HepG2 (cell line): ENCODE results near the gene DUSP7. TPM values are rescaled to one million over a fixed set of nuclear protein-coding genes. Genes with fewer than 3 reads are reported as not detected.

Experiments
- ATAC-seq: fragments of 200-7000 bp; cut with Tn5 transposase; 3 replicates; pipeline ENCODE4 v1.9.1; 2020; ENCODE audit warnings: mild to moderate bottlenecking, moderate library complexity
- BruUV-seq: library from RNA; stranded (reverse); fragments of 400-500 nt; replicated peaks from 2 replicates; lab custom pipeline; 2021; lab: Mats Ljungman, UMichigan
- CTCF ChIA-PET: fragments of 300-600 bp; formaldehyde crosslinking; extraction: SDS; loops from one replicate; lab custom pipeline; 2021; ENCODE audit warnings: low total read pairs, inconsistent platforms, low intra/inter-chr PET ratio; lab: Yijun Ruan, JAX
- POLR2A ChIA-PET: fragments of 350-600 bp; sonication (Branson Sonifier 250); formaldehyde crosslinking; loops from one replicate; lab custom pipeline; 2020; ENCODE audit warnings: antibody characterized with exemption, inconsistent platforms; lab: Yijun Ruan, JAX
- DNase-seq: peaks from one replicate; pipeline ENCODE4 v3.0.0-alpha.2; 2015; ENCODE audit warnings: low spot score
- FAIRE-seq: peaks from 3 replicates; lab custom pipeline; 2011; peaks lifted over from hg19 to GRCh38; lab: Jason Lieb, UNC
- H2AFZ ChIP-seq: one replicate; pipeline ENCODE4 v1.6.1; 2011; ENCODE audit warnings: low read length, inconsistent platforms
- H3K27ac ChIP-seq: fragments of 300-600 bp; 3 replicates; pipeline ENCODE4 v1.8.0; 2011; ENCODE audit warnings: mixed run types, mild to moderate bottlenecking, mixed read lengths, low read length, inconsistent platforms; ENCODE audit not compliant: insufficient read depth; ENCODE audit errors: extremely low read length
- H3K27me3 ChIP-seq, 2 experiments: fragments of 200-600 bp in 1 of 2; 2 replicates in 1 of 2; 3 replicates in 1 of 2; pipeline versions ENCODE4 v1.6.0 to v1.8.0; 2011; ENCODE audit warnings: low read length in 2 of 2, mild to moderate bottlenecking in 2 of 2, moderate library complexity in 2 of 2, inconsistent platforms in 1 of 2; ENCODE audit not compliant: insufficient read depth in 2 of 2, control insufficient read depth in 1 of 2
- H3K36me3 ChIP-seq, 2 experiments: fragments of 200-600 bp in 1 of 2; replicated peaks in 1 of 2; 2 replicates in 1 of 2; 3 replicates in 1 of 2; pipeline versions ENCODE4 v1.5.1 to v1.8.0; 2011; ENCODE audit warnings: low read length in 2 of 2, inconsistent platforms in 1 of 2; ENCODE audit not compliant: insufficient read depth in 2 of 2, control insufficient read depth in 1 of 2
- H3K4me1 ChIP-seq: 2 replicates; pipeline ENCODE4 v1.5.1; 2012; ENCODE audit warnings: low read length, inconsistent platforms; ENCODE audit not compliant: insufficient read depth
- H3K4me2 ChIP-seq: 2 replicates; pipeline ENCODE4 v1.6.0; 2011; ENCODE audit warnings: low read depth, low read length, inconsistent platforms
- H3K4me3 ChIP-seq, 3 experiments: fragments of 200-600 bp in 1 of 3; sonication (generic), shearing (Covaris generic) in 1 of 3; replicated peaks in 1 of 3; 2 replicates each; pipeline ENCODE4 v1.5.1; 2011 to 2016; ENCODE audit warnings: low read length in 3 of 3, inconsistent platforms in 2 of 3, low read depth in 2 of 3, mild to moderate bottlenecking in 2 of 3, control low read depth in 1 of 3, mixed read lengths in 1 of 3; ENCODE audit not compliant: insufficient read depth in 1 of 3
- H3K79me2 ChIP-seq: one replicate; pipeline ENCODE4 v1.6.1; 2011; ENCODE audit warnings: low read length, inconsistent platforms; ENCODE audit not compliant: insufficient read depth
- H3K9ac ChIP-seq: 2 replicates; pipeline ENCODE4 v1.6.0; 2011; ENCODE audit warnings: mild to moderate bottlenecking, low read depth, low read length, inconsistent platforms; ENCODE audit not compliant: insufficient read depth
- H3K9me3 ChIP-seq: 2 replicates; pipeline ENCODE4 v1.5.1; 2012; ENCODE audit warnings: mild to moderate bottlenecking, low read length
- H4K20me1 ChIP-seq: 2 replicates; pipeline ENCODE4 v1.6.0; 2011; ENCODE audit warnings: inconsistent platforms, mild to moderate bottlenecking, low read length, moderate library complexity; ENCODE audit not compliant: insufficient read depth
- AKAP8 ChIP-seq: sonication (generic); formaldehyde crosslinking; IDR thresholded peaks from 2 replicates; pipeline ENCODE4 v1.5.1; 2020; ENCODE audit warnings: mild to moderate bottlenecking, missing genetic modification reagents
- BCL6 ChIP-seq: IDR thresholded peaks from 2 replicates; pipeline ENCODE4 v1.6.1; 2016; ENCODE audit warnings: missing genetic modification reagents, missing compliant biosample characterization
- BRF2 ChIP-seq: sonication (generic); formaldehyde crosslinking; IDR thresholded peaks from 2 replicates; pipeline ENCODE4 v1.8.1; 2022; ENCODE audit warnings: mild to moderate bottlenecking, missing genetic modification reagents
- KAT2B ChIP-seq: fragments of 150-350 bp; IDR thresholded peaks from 2 replicates; pipeline ENCODE4 v1.6.1; 2014; ENCODE audit warnings: low read depth, low read length, borderline replicate concordance
- KLF15 ChIP-seq: sonication (generic); formaldehyde crosslinking; IDR thresholded peaks from 2 replicates; pipeline ENCODE4 v1.8.1; 2023; ENCODE audit warnings: borderline replicate concordance, mild to moderate bottlenecking, inconsistent platforms, missing genetic modification reagents, mixed read lengths
- KLF6 ChIP-seq: IDR thresholded peaks from 2 replicates; pipeline ENCODE4 v1.8.0; 2016; ENCODE audit warnings: missing biosample characterization, missing genetic modification reagents
- MED1 ChIP-seq: sonication (generic); formaldehyde crosslinking; IDR thresholded peaks from 2 replicates; pipeline ENCODE4 v1.4.0; 2020; ENCODE audit warnings: missing genetic modification reagents
- MIER3 ChIP-seq: IDR thresholded peaks from 2 replicates; pipeline ENCODE4 v1.6.1; 2016; ENCODE audit warnings: missing compliant biosample characterization, borderline replicate concordance
- NFE2 ChIP-seq: sonication (generic); formaldehyde crosslinking; IDR thresholded peaks from 2 replicates; pipeline ENCODE4 v1.4.0; 2020; ENCODE audit warnings: missing genetic modification reagents
- NFIB ChIP-seq: sonication (generic); formaldehyde crosslinking; IDR thresholded peaks from 2 replicates; pipeline ENCODE4 v1.9.0; 2021; ENCODE audit warnings: missing genetic modification reagents, mild to moderate bottlenecking, borderline replicate concordance
- PCBP1 ChIP-seq: fragments of 200-400 bp; formaldehyde crosslinking; IDR thresholded peaks from 2 replicates; pipeline ENCODE4 v1.6.1; 2017; ENCODE audit warnings: mild to moderate bottlenecking, low read depth, low read length, borderline replicate concordance
- PCBP2 ChIP-seq: fragments of 200-400 bp; formaldehyde crosslinking; optimal IDR thresholded peaks from 2 replicates; pipeline ENCODE3; 2018; ENCODE audit warnings: low read length, low read depth; ENCODE audit not compliant: poor library complexity, severe bottlenecking
- PHF5A ChIP-seq: IDR thresholded peaks from one replicate; pipeline ENCODE4 v1.6.1; 2018; ENCODE audit warnings: low read depth, missing genetic modification reagents; ENCODE audit not compliant: unreplicated experiment
- TEAD2 ChIP-seq: sonication (generic); formaldehyde crosslinking; IDR thresholded peaks from 2 replicates; pipeline ENCODE4 v1.9.0; 2021; ENCODE audit warnings: missing genetic modification reagents
- ZNF230 ChIP-seq: sonication (generic); formaldehyde crosslinking; IDR thresholded peaks from 2 replicates; pipeline ENCODE4 v1.4.0; 2020; ENCODE audit warnings: mild to moderate bottlenecking, missing genetic modification reagents
- ZNF274 ChIP-seq: sonication (generic); formaldehyde crosslinking; IDR thresholded peaks from 2 replicates; pipeline ENCODE4 v1.5.1; 2020; ENCODE audit warnings: mild to moderate bottlenecking, missing genetic modification reagents
- ZNF672 ChIP-seq: sonication (generic); formaldehyde crosslinking; IDR thresholded peaks from 2 replicates; pipeline ENCODE4 v1.8.1; 2022; ENCODE audit warnings: missing genetic modification reagents
- ZNF724P ChIP-seq: sonication (generic); formaldehyde crosslinking; IDR thresholded peaks from 2 replicates; pipeline ENCODE4 v1.8.0; 2022; ENCODE audit warnings: missing genetic modification reagents, borderline replicate concordance
- ZNF747 ChIP-seq: sonication (generic); formaldehyde crosslinking; IDR thresholded peaks from 2 replicates; pipeline ENCODE4 v1.8.1; 2023; ENCODE audit warnings: missing genetic modification reagents, mild to moderate bottlenecking, borderline replicate concordance
- ZNF850 ChIP-seq: sonication (generic); formaldehyde crosslinking; conservative IDR thresholded peaks from 2 replicates; pipeline ENCODE4 v1.9.0; 2021; ENCODE audit warnings: mild to moderate bottlenecking, missing genetic modification reagents
- WGBS: methylation state at CpG from one replicate; pipeline ENCODE4 v1.1.6; 2017; ENCODE audit warnings: low lambda C conversion rate; 5-methylcytosine and 5-hydroxymethylcytosine counted together
- in situ Hi-C: cut with HindIII; loops from 2 replicates; pipeline ENCODE4 v1.10.0; 2017; ENCODE audit warnings: low pct_unique_long_range_greater_than_20kb; ENCODE audit not compliant: extremely low pct_ligation_motif_present
- intact Hi-C: fragments of 100-400 bp; cut with micrococcal nuclease; formaldehyde crosslinking; loops from one replicate; pipeline ENCODE4 v1.10.0; 2022; ENCODE audit not compliant: unreplicated experiment
- polyA plus RNA-seq, 8 experiments: library from polyadenylated mRNA; depleted of rRNA in 3 of 8; stranded (reverse) in 7 of 8; unstranded in 1 of 8; fragments of >200 nt; fragmentation: Illumina TruSeq in 4 of 8; extraction: Trizol in 4 of 8; gene quantifications; 2 replicates each; pipeline versions ENCODE4 v1.2.1 to v1.2.3, GENCODE V29; 2011 to 2016; ENCODE audit warnings: low read depth in 4 of 8, missing spikeins in 1 of 8, mixed read lengths in 1 of 8; ENCODE audit not compliant: insufficient read depth in 1 of 8
- total RNA-seq, 5 experiments: library from RNA; depleted of rRNA; stranded (reverse); fragments of >200 nt; fragmentation: Illumina TruSeq; extraction: Trizol; gene quantifications; 2 replicates each; pipeline ENCODE4 v1.2.3, GENCODE V29; 2016; ENCODE audit warnings: low read depth in 1 of 5

DUSP7 gene
- total and polyA plus RNA-seq, 2 of the 13 experiments (the other 11 are each of a cell fraction or from before 2014, with no cell fraction given): 6.6 to 8.8 TPM

DNA sequence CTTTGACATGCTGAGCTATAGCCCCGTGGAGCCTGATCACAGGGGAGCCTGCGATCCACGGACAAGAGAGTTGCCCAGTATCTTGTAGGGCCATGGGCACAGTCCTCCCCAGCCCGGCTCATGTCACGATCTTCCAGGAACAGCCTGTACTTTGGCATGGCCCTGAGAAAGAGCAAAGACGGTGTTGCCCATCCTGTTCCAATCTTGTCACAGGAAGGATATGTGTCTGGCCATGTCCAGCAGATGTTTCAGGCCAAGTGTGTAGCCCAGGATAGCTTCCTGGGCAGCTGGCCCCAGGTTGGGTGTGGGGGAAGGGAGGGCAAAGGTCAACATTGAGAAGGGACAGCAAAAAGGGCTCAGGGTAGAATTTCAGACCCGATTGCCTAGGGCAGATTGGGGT, 43.7 kb downstream of the DUSP7 start:
- ATAC-seq: no peak
- BruUV-seq: no TSS peak

More for the DNA sequence above, 43.7 kb downstream of the DUSP7 start:
- Histone ChIP-seq H3K27me3 (peaks cover 4 to 26% of the 10 kb centered on the region in 2 experiments; a peak in 4 of 5 replicates), H3K9me3 (no peaks in the 10 kb centered on the region), H3K36me3 (no peaks in the 10 kb centered on the region), H3K9ac (no peak overlapping the region), H3K4me1 (peaks cover 33% of the 10 kb centered on the region), H3K4me3 (no peak overlapping the region), H2AFZ (no peak overlapping the region), H3K79me2 (no peaks in the 10 kb centered on the region), H3K27ac (no peak overlapping the region), H3K4me2 (no peak overlapping the region; the same call in 1 of the 2 replicates), H4K20me1 (no peaks in the 10 kb centered on the region)
- DNase-seq (no peak), FAIRE-seq (no peak)
- intact Hi-C loops: no loop called here
- in situ Hi-C loops: no loop called here
- 0% methylated on average over 3 of the region's 7 CpGs for WGBS
- ChIA-PET CTCF (no interaction called here), POLR2A (interaction anchor here (1.1 to 1.4 kb wide), 4 partner anchors 16 to 40 kb away, joined by 3 to 7 read pairs (median 3); partner anchors contain the start of gene RPL29)
- TF ChIP-seq ZNF274 (CRISPR knock-in tag): no peak
- no peak for TF ChIP-seq ZNF850 (CRISPR knock-in tag)
- no peak for TF ChIP-seq KAT2B
- no peak for TF ChIP-seq ZNF230 (CRISPR knock-in tag)
- no peak for TF ChIP-seq KLF6 (CRISPR knock-in tag)
- no peak for TF ChIP-seq NFIB (CRISPR knock-in tag)
- no peak for TF ChIP-seq PCBP1
- no peak for TF ChIP-seq MIER3 (CRISPR knock-in tag)
- TF ChIP-seq AKAP8 (CRISPR knock-in tag): no peak
- TF ChIP-seq PCBP2: no peak
- no peak for TF ChIP-seq KLF15 (CRISPR knock-in tag)
- no peak for TF ChIP-seq BCL6 (CRISPR knock-in tag)
- no peak for TF ChIP-seq PHF5A (CRISPR knock-in tag)
- no peak for TF ChIP-seq ZNF747 (CRISPR knock-in tag)
- no peak for TF ChIP-seq BRF2 (CRISPR knock-in tag)
- no peak for TF ChIP-seq MED1 (CRISPR knock-in tag)
- TF ChIP-seq TEAD2 (CRISPR knock-in tag): no peak
- no peak for TF ChIP-seq NFE2
- TF ChIP-seq ZNF724P: no peak
- no peak for TF ChIP-seq ZNF672 (CRISPR knock-in tag)
